A673 (cell line): ENCODE results near the gene DOCK1.
"Not testable (repeated sequence)": the region's sequence is repeated elsewhere in the genome, so short reads cannot be mapped to it uniquely, and the experiment has no call there.

Experiments
- EZH2 ChIP-seq: fragments of 200-600 bp; sonication (generic); IDR thresholded peaks from 2 replicates; pipeline ENCODE4 v1.6.1; 2017; ENCODE audit warnings: borderline replicate concordance, low read depth, mild to moderate bottlenecking, mixed read lengths, antibody characterized with exemption, low read length; ENCODE audit not compliant: poor library complexity, severe bottlenecking
- TF ChIP-seq, protein P1 (sequence below): fragments of 300-800, 200-600 bp; sonication (generic); conservative IDR thresholded peaks from 2 replicates; pipeline ENCODE4 v1.5.1; 2017; ENCODE audit warnings: low read depth, mild to moderate bottlenecking, antibody characterized with exemption, low read length, moderate library complexity, mixed read lengths

DNA sequence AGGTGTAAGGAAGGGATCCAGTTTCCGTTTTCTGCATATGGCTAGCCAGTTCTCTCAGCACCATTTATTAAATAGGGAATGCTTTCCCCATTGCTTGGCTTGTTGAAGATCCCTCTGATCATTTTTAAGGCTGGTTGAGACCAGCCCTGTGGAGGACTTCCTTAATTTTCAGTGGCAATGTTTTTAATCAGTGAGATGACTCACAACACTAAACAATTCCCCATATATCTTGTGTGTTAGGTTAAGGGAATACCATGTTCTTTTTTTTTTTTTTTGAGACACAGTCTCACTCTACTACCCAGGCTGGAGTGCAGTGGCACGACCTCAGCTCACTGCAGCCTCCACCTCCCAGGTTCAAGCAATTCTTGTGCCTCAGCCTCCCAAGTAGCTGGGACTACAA is 404.4 kb downstream of the DOCK1 start:
- TF ChIP-seq, protein P1, sequence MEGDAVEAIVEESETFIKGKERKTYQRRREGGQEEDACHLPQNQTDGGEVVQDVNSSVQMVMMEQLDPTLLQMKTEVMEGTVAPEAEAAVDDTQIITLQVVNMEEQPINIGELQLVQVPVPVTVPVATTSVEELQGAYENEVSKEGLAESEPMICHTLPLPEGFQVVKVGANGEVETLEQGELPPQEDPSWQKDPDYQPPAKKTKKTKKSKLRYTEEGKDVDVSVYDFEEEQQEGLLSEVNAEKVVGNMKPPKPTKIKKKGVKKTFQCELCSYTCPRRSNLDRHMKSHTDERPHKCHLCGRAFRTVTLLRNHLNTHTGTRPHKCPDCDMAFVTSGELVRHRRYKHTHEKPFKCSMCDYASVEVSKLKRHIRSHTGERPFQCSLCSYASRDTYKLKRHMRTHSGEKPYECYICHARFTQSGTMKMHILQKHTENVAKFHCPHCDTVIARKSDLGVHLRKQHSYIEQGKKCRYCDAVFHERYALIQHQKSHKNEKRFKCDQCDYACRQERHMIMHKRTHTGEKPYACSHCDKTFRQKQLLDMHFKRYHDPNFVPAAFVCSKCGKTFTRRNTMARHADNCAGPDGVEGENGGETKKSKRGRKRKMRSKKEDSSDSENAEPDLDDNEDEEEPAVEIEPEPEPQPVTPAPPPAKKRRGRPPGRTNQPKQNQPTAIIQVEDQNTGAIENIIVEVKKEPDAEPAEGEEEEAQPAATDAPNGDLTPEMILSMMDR = not testable (repeated sequence)
- TF ChIP-seq EZH2 = not testable (repeated sequence)
